ENCODE measurements around the gene CCDC80.

CCDC80 gene

DNA sequence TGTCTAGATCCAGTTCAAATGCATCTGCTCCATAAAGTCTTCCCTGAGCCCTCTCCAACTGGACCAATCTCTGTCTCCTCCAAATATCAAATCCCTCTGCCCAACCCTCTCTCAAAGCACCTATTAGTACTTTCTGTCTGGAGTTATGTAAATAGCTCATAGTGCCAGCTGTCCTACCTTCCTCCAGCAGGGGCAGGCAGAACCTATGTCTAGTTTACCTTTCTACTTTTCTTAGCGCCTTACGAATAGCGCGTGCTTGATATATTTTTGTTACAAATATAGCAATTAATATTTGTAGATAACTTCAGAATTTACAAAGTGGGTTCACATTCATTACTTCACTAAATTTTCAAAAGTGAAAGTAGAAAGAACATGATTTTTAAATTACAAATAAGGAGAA is 14.0 kb upstream of the CCDC80 start:
- no peak for DNase-seq (ENCODE audit: low read depth)

DNA sequence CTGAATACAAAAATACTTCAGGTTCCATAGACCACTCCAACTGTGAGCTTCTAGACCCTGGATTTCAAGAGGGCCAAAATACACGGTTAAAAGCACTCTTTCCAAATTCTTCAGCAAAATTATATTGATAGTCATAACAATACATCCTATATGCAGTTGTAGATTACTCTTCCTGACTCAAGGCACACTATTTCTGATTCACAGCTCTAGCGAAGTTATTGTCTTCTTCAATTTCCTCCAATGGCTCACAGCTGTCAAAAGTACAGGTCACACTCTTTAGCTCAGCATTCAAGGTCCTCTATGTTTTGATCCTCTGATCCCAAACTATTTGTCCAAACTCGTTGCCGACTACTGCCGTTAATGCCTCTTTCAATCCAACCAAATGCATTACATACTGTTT is 13.5 kb upstream of the CCDC80 start:
- DNase-seq (ENCODE audit: low read depth), result no peak

DNA sequence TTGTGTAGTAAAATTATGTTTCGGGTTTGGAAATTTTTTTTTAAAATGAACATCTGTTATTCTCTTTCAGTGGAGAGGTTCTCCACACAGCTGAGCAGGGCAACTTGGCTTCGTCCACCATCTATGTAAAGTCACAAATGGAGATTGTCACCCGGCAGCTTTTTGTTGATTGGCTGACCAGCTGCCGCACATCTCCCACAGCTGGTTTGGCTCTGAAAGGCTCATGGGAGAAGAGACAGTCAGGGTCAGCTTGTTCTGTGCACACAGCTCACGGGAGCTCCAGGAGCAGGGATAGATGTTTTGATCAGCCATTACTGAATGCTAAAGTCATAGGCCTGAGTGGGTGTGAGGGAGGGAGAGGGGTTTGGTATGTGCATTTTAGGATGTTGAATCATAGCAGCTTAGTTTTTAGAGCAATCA is 12.9 kb upstream of the CCDC80 start:
- no peak for DNase-seq (ENCODE audit: low read depth)

- peak; percentile 92 for DNase-seq (ENCODE audit: low read depth)
These were observed 12.4 kb upstream of the CCDC80 start for GRCh38 chr3:112653209-112653871.

GRCh38 chr3:112651516-112651915 is 10.6 kb upstream of the CCDC80 start:
- no peak for DNase-seq (ENCODE audit: low read depth)

DNA sequence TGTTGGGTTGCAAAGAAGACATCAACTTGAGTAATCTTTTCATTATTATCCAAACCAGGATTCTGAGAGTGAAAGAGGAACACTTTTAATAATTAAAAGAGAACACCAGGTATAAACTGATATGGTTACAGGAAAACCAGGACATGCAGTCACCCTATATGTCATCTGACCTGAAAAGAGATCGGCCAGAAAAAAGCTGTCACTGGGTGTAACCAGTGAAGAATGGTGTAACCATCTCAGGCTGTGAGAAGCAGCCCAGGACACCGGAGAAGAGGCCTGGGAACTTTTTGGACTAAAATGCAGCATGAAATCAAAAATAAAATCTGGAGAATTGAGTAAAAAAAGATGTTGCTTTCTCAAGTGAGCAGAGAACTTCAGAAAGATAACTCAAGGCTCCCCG is 10.1 kb upstream of the CCDC80 start:
- no peak for DNase-seq (ENCODE audit: low read depth)

- DNase-seq (ENCODE audit: low read depth), result no peak
These were observed 9.5 kb upstream of the CCDC80 start for GRCh38 chr3:112650482-112650881.

- no peak for DNase-seq (ENCODE audit: low read depth)
These were observed 8.5 kb upstream of the CCDC80 start for GRCh38 chr3:112649478-112649735.

DNA sequence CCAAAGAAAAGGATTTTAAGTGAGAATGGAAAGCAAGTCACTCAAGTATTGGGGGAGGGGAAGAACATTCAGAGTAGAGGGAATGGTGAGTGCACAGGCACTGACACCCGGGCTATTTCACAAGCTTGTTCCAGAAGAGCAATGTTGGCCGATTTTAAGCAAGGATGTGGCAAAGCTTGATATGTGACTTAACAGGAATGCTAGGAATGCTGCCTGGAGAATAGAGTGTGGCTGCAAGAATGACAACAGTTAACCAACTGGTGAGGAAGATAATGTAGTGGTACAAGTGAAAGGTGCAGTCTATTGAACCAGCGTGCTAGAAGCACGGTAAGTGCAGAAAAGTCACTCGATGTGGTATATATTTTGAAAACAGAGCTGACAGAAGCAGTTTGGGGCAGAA is 6.2 kb upstream of the CCDC80 start:
- no peak for DNase-seq (ENCODE audit: low read depth)

GRCh38 chr3:112646623-112647022 is 5.7 kb upstream of the CCDC80 start:
- no peak for DNase-seq (ENCODE audit: low read depth)

GRCh38 chr3:112644453-112644852 is 3.5 kb upstream of the CCDC80 start:
- DNase-seq (ENCODE audit: low read depth), result no peak

DNA sequence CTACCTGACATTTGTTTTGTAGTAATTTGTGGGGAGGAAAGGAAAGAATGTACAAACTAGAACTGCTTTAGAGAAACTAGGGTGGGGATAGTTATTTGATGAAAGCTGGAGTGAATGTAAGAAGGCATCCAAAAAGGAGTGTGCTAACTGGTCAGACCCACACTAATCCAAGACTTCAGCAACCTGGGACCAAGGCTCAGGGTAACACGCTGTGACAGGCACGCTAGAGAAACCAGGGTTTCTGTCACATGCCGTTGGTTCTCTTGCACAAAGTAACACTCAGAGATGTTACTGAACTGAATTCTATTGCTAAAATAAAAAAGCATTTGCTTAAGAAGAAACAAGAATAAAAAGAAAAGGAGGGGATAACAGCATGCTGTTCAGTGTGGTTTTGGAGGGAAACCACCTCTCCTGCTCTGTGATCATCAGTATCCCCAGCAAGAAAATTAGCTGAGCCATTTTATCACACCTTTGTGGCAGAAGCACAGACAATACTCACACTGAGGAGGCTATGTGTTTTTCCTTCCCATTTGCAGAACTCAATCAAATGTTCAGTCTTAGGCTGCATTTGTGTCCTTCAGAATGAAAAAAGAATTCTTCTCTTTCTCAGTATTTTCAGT is 2.8 kb upstream of the CCDC80 start:
- no peak for DNase-seq (ENCODE audit: low read depth)

DNA sequence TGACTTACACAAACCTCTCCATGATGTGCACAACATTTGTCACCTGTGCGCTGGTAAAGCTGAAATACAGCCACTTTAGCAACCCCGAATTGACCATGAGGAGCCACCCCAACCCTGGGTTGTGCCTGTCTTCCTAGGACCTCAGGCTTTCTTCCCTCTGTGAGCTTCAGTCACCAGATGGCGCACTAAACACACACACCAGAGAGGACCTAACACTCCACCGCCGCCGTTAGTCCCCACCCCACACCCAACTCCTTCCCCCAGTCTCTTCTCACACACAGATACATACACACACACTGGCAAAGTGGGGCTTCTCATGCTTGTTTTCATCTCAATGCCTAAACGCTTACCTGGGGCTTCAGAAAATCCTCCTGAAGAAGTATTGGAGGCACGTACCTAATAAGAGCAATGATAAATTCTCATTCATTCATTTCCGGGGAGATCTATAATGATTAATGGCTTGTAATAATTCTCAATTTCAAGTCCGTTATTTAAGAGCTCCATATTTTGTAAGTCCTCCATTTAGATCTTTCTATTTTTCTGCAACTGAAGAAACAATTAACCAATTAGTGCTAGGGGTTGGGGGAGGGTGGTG is 2.1 kb upstream of the CCDC80 start:
- DNase-seq (ENCODE audit: low read depth), result peak; percentile 88

DNA sequence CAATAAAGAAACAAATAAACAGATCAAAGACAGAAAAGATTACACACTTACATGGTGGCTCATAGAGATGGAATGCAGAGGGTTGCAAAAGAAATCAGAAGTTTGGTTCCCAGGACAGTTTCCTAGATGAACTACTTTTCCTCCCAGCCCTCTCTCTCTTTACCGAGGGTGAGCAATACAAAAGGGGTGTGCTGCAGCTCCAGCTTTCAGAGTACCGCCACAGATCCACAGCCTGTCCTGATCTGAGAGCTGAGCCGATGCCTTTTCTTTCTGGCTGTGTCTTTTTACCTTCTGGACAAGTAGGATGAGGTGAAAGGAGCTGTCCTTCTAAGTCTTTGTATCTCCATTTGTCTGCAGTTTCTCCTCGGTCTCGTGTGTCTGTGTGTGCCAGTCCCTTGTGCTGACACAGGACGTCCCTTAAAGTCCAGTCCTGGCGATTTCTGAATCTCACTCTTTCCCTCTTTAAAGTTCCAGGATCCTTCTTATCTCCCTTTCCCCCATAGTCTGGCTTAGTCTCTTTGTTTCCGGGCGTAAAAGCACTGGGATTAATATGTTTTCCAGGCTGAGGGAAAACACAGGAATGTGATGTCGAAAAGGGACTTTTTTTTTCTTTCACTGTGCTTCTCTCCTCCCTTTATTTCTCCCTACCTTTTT is 540 bp downstream of the CCDC80 start:
- peak; percentile 79 for DNase-seq (ENCODE audit: low read depth)

DNA sequence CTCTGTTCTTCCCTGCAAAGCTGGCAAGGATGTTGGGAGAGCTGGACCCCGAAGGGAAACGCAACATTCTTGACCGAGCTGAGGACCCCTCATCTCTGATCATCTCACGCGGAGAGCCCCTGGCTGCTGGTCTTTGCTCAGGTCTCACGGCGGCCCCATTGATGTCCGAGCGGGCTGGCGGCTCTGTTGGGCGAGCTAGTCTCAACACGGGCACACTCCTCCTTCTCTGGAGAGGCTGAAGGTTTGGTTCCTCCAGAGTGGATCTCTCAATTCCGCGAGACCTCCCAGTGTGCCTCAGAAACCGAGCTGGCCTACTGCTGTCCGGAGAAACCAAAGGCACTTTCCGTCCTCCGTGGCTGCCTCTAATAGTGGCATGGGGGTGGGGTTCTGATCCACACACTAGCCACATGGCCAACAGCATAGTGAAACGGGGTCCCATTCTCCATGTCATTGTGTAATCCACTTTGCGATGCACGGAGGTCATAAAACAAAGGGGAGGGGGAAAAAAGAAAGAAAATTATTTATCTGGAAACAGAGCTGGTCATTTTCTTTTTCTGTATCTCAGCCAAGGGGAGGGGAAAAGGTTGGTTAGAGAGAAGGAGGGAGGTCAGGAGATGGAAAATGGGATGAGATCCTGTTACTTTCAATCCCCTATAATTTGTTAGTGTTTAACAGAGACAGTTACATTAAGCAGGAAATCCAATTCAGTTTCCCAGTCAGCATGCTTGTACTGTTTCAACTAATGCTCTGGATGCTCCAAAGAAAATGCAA is 1.3 kb downstream of the CCDC80 start:
- DNase-seq (ENCODE audit: low read depth), result no peak

GRCh38 chr3:112638327-112639020 is 2.5 kb downstream of the CCDC80 start:
- DNase-seq (ENCODE audit: low read depth), result no peak

DNA sequence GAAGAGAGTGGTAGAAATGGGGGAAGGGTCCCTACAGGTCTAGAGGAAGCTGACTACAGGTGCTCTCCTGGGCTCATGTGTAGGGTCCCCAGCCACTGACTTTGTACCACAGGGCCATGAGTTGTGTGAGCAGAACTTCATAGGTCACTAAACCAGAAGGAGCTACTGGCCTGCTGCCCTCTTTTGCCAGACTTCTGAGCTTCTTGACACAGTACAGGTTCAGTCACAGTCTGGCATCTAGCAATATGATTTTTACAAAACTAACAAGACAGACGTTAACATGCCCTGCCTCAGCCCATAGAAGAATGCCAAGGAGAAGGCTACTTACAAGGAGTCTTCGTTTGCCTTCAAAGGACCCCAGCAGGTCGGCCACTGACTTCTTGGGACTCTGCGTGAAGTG is 3.2 kb downstream of the CCDC80 start:
- no peak for DNase-seq (ENCODE audit: low read depth)

DNA sequence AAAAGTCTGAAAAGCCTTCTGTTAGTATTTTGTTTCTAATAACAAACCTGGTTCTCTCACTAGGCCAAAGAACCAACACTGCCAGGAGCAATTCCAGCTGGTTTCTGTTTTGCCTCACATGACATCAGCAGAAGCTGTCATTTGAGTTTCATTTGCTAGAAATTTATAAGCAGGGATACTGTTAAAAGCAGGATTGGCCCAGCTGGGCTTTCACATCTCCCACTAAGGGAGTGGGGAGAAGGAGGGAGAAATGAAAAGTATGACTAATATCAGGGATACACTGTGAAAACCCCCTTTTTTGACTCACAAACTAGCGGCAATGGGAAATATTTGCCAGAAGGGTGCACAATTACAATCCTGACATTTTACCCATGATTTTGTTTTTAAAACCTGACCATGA is 5.3 kb downstream of the CCDC80 start:
- peak; percentile 91 for DNase-seq (ENCODE audit: low read depth)

DNA sequence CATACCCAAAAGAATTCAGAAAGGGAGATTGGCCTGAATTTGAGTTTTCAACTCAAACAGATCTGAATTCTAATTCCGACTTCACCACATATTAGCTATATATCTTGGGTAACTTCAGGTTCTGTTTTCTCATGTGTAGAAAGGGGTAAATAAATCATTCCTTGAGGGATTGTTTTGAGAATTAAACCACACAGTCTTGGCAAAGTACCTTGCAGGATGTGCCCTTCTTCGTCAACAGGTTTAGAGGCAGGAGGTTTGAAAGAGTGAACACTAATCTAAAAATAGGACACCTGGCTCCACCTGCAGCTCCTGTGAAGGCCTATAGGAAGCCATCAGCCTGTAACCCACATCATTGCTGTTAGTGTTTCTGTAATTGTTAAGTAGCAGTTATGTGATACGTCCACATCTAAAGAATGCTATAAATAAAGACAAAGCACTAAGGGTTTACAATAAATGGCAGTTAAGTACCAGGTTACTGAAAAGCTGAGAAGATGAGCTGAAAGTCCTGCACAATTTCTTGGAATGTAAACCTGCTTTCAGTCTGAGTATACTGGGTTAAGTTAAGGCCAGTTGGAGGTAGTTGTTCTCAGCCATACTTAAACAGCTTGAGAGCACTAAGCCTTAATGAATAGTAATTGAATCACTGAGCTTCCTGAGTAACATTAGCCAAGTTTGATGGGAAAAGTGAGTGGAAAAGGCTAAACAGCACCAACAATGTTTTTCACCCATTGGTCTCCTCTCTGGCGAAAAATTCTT is 6.0 kb downstream of the CCDC80 start:
- no peak for DNase-seq (ENCODE audit: low read depth)

- no peak for DNase-seq (ENCODE audit: low read depth)
These were observed 7.2 kb downstream of the CCDC80 start for GRCh38 chr3:112633757-112634156.

DNA sequence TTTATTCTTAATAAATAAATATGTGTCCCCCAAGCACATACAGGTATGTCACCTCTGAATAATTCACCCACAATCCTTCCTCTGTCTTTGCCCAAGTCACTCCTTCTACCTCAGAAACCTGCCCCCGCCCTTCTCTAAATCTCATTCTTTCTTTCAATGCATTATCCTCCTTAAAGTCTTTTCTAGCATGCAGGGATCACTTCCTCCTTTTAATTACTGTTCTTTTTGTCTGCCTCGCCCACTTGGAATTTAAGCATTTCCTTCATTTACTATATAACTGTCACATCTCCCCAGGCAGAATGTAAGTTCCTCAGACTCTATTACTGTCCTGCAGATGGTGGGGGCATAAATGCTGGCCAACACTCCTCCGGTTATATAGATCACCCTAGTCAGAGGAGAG is 7.8 kb downstream of the CCDC80 start:
- DNase-seq (ENCODE audit: low read depth), result no peak
